Measurements from ENCODE around the gene LAMC1.
"Not testable (repeated sequence)": the region's sequence is repeated elsewhere in the genome, so short reads cannot be mapped to it uniquely, and the experiment has no call there.

The LAMC1 gene

GRCh38 chr1:183043872-183044854 lies 20.9 kb downstream of the LAMC1 start:
- DNase-seq: peak; percentile 38

GRCh38 chr1:183044893-183045649 lies 21.9 kb downstream of the LAMC1 start:
- DNase-seq: no peak

- DNase-seq: no peak
These were observed 25.2 kb downstream of the LAMC1 start for GRCh38 chr1:183048087-183049085.

GRCh38 chr1:183051546-183051945 lies 28.3 kb downstream of the LAMC1 start:
- no peak for DNase-seq

GRCh38 chr1:183052861-183053260 lies 29.6 kb downstream of the LAMC1 start:
- DNase-seq: no peak

GRCh38 chr1:183058851-183059502 lies 35.8 kb downstream of the LAMC1 start:
- no peak for DNase-seq

- no peak for DNase-seq
These were observed 38.0 kb downstream of the LAMC1 start for GRCh38 chr1:183061194-183061593.

- DNase-seq: no peak
These were observed 40.1 kb downstream of the LAMC1 start for GRCh38 chr1:183063349-183063748.

- DNase-seq: no peak
These were observed 42.0 kb downstream of the LAMC1 start for GRCh38 chr1:183065168-183065706.

GRCh38 chr1:183066432-183066831 lies 43.2 kb downstream of the LAMC1 start:
- not testable (repeated sequence) for DNase-seq

GRCh38 chr1:183069562-183070216 lies 46.5 kb downstream of the LAMC1 start:
- DNase-seq: peak; percentile 35

- DNase-seq: no peak
These were observed 47.2 kb downstream of the LAMC1 start for GRCh38 chr1:183070234-183070922.

GRCh38 chr1:183070923-183071618 lies 47.9 kb downstream of the LAMC1 start:
- DNase-seq: peak; percentile 94

- not testable (repeated sequence) for DNase-seq
These were observed 49.4 kb downstream of the LAMC1 start for GRCh38 chr1:183072595-183072994.

- DNase-seq: no peak
These were observed 50.1 kb downstream of the LAMC1 start for GRCh38 chr1:183073320-183073719.

- no peak for DNase-seq
These were observed 51.0 kb downstream of the LAMC1 start for GRCh38 chr1:183074215-183074614.

GRCh38 chr1:183075861-183076260 lies 52.6 kb downstream of the LAMC1 start:
- peak; percentile 55 for DNase-seq

- DNase-seq: peak; percentile 59
These were observed 53.9 kb downstream of the LAMC1 start for GRCh38 chr1:183077097-183077496.

- no peak for DNase-seq
These were observed 56.6 kb downstream of the LAMC1 start for GRCh38 chr1:183079712-183080388.
